Calu3 (cell line): Measurements from ENCODE around the gene PSD. TPM values are rescaled to one million over a fixed set of nuclear protein-coding genes. Genes with fewer than 3 reads are reported as not detected.

ENCODE experiments used
- BruUV-seq: library from RNA; stranded (reverse); fragments of 400-500 nt; replicated peaks from 2 replicates; lab custom pipeline; 2021; lab: Mats Ljungman, UMichigan
- CTCF ChIA-PET: fragments of 300-600 bp; sonication (Branson Sonifier 250); formaldehyde crosslinking; loops from one replicate; lab custom pipeline; 2022; ENCODE audit warnings: antibody characterized with exemption; lab: Charles Lee
- DNase-seq: peaks from one replicate; pipeline ENCODE4 v3.0.0; 2022
- H3K27ac Mint-ChIP-seq: one replicate; pipeline ENCODE4 v1.8.0; 2022; ENCODE audit warnings: mixed read lengths; ENCODE audit not compliant: unreplicated experiment
- H3K27me3 Mint-ChIP-seq: one replicate; pipeline ENCODE4 v1.8.0; 2022; ENCODE audit warnings: mixed read lengths; ENCODE audit not compliant: unreplicated experiment
- H3K36me3 Mint-ChIP-seq: one replicate; pipeline ENCODE4 v1.8.0; 2022; ENCODE audit warnings: mild to moderate bottlenecking, moderate library complexity, mixed read lengths; ENCODE audit not compliant: insufficient read depth, unreplicated experiment
- H3K4me1 Mint-ChIP-seq: one replicate; pipeline ENCODE4 v1.8.0; 2022; ENCODE audit warnings: mild to moderate bottlenecking, low read depth, mixed read lengths; ENCODE audit not compliant: unreplicated experiment
- H3K4me3 Mint-ChIP-seq: one replicate; pipeline ENCODE4 v1.8.0; 2022; ENCODE audit warnings: mild to moderate bottlenecking, low read depth, moderate library complexity, mixed read lengths; ENCODE audit not compliant: unreplicated experiment
- H3K9me3 Mint-ChIP-seq: one replicate; pipeline ENCODE4 v1.8.0; 2022; ENCODE audit warnings: low read depth, mixed read lengths; ENCODE audit not compliant: unreplicated experiment
- intact Hi-C: fragments of 100-400 bp; cut with micrococcal nuclease; formaldehyde crosslinking; loops from one replicate; pipeline ENCODE4 v1.10.0; 2022; ENCODE audit not compliant: unreplicated experiment
- total RNA-seq: library from RNA; stranded (reverse); gene quantifications from 2 replicates; pipeline ENCODE4 v1.2.3, GENCODE V29; 2022
- TF ChIP-seq, protein P1 (sequence below): fragments of 200-600 bp; IDR thresholded peaks from one replicate; pipeline ENCODE4 v1.8.0; 2022; ENCODE audit warnings: antibody characterized with exemption; ENCODE audit not compliant: unreplicated experiment

The PSD gene
- total RNA-seq, 1 experiment from 2014 or later: 0.35 TPM

DNA sequence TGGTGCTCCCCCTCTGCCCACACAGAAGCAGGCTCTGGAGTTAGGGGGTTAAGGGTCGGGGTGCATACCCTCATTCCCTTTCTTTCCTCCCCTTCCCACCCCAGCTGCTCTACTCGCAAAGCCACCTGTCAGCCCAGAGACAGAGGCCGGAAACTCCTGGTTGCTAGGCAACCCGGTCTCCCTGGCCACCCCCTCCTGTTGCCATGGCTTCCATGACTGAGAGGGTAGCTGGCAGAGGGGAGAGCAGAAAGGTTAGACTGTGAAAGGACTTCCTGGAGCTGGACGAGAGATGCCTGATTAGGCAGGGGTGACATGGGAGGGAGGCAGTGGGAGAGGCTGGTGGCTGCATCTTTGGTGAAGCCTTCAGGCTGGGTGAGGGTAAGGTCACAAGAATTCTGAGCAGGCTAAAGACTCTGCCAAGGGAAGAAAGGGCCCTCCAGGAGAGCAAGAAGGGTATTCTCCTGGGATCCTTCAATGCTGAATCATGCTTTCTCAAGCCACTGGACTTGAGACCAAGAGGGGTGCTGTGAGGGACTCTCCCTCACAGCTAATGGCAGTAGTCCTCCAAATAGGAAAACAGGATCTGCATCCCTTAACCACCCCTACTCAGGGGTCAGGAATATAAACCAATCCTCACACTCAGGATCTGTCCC lies 5.4 kb downstream of the PSD start:
- intact Hi-C loops: no loop called here
- DNase-seq: no peak
- Mint-ChIP-seq H3K27ac (no peak overlapping the region), H3K36me3 (peaks cover 5% of the 10 kb centered on the region), H3K4me3 (no peak overlapping the region), H3K9me3 (no peaks in the 10 kb centered on the region), H3K27me3 (peaks cover 97% of the 10 kb centered on the region), H3K4me1 (peaks cover 8% of the 10 kb centered on the region)
- CTCF ChIA-PET: interaction anchor here (1.0 to 1.6 kb wide), 2 partner anchors 9 to 10 kb away, joined by 4 to 5 read pairs; no protein-coding TSS in a partner anchor
- BruUV-seq: no TSS peak
- TF ChIP-seq, protein P1, sequence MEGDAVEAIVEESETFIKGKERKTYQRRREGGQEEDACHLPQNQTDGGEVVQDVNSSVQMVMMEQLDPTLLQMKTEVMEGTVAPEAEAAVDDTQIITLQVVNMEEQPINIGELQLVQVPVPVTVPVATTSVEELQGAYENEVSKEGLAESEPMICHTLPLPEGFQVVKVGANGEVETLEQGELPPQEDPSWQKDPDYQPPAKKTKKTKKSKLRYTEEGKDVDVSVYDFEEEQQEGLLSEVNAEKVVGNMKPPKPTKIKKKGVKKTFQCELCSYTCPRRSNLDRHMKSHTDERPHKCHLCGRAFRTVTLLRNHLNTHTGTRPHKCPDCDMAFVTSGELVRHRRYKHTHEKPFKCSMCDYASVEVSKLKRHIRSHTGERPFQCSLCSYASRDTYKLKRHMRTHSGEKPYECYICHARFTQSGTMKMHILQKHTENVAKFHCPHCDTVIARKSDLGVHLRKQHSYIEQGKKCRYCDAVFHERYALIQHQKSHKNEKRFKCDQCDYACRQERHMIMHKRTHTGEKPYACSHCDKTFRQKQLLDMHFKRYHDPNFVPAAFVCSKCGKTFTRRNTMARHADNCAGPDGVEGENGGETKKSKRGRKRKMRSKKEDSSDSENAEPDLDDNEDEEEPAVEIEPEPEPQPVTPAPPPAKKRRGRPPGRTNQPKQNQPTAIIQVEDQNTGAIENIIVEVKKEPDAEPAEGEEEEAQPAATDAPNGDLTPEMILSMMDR: no peak

DNA sequence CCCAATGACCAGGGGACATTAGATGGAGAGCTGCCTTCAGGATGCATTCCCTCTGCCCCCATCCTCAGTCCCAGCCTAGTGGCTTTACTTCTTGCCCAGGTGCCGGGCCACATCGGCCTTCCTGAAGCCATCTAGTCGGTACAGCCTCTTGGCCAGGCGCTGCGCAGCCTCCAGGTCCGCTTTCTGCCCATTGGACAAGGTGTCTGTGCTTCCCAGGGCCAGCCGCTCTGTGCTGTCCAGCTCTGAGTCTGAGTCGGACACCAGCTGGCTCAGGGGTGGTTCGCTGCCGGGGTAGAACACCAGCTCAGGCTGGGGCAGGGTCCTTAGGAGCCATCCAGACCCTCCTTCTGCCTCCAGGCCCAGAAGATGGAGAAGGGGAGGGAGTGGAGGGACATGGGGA lies 6.3 kb downstream of the PSD start:
- Mint-ChIP-seq H3K27me3 (peaks cover 97% of the 10 kb centered on the region), H3K4me1 (peaks cover 8% of the 10 kb centered on the region), H3K27ac (no peak overlapping the region), H3K4me3 (no peak overlapping the region), H3K9me3 (no peaks in the 10 kb centered on the region), H3K36me3 (peaks cover 5% of the 10 kb centered on the region)
- no peak for DNase-seq
- CTCF ChIA-PET: interaction anchor here (1.6 kb wide), 1 partner anchor 11 kb away, joined by 4 read pairs; no protein-coding TSS in a partner anchor
- TF ChIP-seq, protein P1: no peak
- no TSS peak for BruUV-seq
- intact Hi-C loops: no loop called here

DNA sequence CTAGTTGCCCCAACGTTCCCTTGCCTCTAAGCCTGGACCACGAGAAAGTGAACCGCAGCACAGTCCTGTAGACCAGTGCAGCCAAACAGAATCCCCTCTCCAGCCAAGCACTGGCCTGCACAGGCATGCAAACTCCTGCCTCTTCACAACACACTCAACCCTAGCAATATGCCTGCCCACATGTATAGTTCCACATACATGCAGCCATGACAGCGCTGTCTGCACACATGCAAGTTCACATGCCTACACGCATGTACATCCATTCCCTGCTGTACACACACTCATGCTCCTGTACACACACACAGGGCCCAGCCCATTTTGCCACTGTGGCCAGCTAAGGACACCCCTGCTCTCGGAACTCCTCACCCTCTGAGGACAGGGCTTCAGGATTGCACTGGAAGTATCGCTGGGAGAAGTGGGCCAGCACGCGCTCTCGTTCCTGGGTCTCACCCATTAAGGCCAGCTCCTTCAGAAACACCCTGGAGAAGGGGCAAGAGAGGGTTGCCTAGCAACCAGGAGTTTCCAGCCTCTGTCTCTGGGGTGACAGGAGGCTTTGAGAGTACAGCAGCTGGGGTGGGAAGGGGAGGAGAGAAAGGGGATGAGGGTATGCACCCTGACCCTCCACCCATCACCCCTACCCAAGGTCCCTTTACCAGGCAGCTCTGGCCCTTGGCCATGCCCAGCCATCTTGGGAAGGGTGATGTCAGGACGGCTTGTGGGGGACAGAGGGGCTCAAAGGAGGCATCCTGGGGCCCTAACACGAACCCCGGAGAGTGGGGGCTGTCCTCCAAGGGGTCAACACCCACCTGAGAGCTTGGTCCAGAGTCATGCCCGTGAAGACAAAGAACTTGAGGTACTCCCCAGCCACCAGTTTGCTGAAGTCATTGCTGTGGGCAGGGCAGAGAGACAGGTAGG lies 7.0 kb downstream of the PSD start:
- H3K4me1 Mint-ChIP-seq: peaks cover 8% of the 10 kb centered on the region
- no peak for DNase-seq
- no peak overlapping the region for H3K4me3 Mint-ChIP-seq
- intact Hi-C loops: no loop called here
- peaks cover 93% of the 10 kb centered on the region for H3K27me3 Mint-ChIP-seq
- no TSS peak for BruUV-seq
- no peaks in the 10 kb centered on the region for H3K9me3 Mint-ChIP-seq
- no peak overlapping the region for H3K27ac Mint-ChIP-seq
- TF ChIP-seq, protein P1: no peak
- peaks cover 5% of the 10 kb centered on the region for H3K36me3 Mint-ChIP-seq
- CTCF ChIA-PET: no interaction called here

- TF ChIP-seq, protein P1: no peak
- Mint-ChIP-seq H3K27me3 (peaks cover 82% of the 10 kb centered on the region), H3K4me1 (no peaks in the 10 kb centered on the region), H3K9me3 (no peaks in the 10 kb centered on the region), H3K27ac (no peak overlapping the region), H3K36me3 (peaks cover 7% of the 10 kb centered on the region), H3K4me3 (no peak overlapping the region)
- CTCF ChIA-PET: no interaction called here
- no peak for DNase-seq
- intact Hi-C loops: no loop called here
- no TSS peak for BruUV-seq
Measured at GRCh38 chr10:102410429-102411073, 8.0 kb downstream of the PSD start.
